ENCODE measurements around the gene ZNF700. TPM values are rescaled to one million over a fixed set of nuclear protein-coding genes. Genes with fewer than 3 reads are reported as not detected.

The ZNF700 gene
- total and polyA plus RNA-seq, 9 of the 15 experiments (the other 6 are each of a cell fraction or from before 2014, with no cell fraction given), result 10.3 to 24.7 (median 14.1) TPM

GRCh38 chr19:11984986-11985385 lies 60.1 kb downstream of the ZNF700 start:
- FAIRE-seq, result no peak
- no peak overlapping the region for H3K27ac ChIP-seq (ENCODE audit: extremely low read depth, low read depth, low read length)
- POLR2A ChIA-PET, result no interaction called here

More at GRCh38 chr19:11984986-11985385, 60.1 kb downstream of the ZNF700 start:
- no peak overlapping the region for H3K4me3 ChIP-seq
- no peak overlapping the region for H3K4me2 ChIP-seq (ENCODE audit: insufficient read depth, low read length)
- H2AFZ ChIP-seq (ENCODE audit: low read depth, low read length), result no peak overlapping the region
- in situ Hi-C loops (cut with MboI) (no loop called here), intact Hi-C loops (cut with micrococcal nuclease) (loop anchor here (5.0 kb wide), 1 partner anchor 157 kb away; the partner anchor contains the start of gene ZNF20)
- BruUV-seq (replicated peaks), result no TSS peak
- H3K9ac ChIP-seq (ENCODE audit: insufficient read depth in 1 of 2, low read depth in 2 of 2, low read length in 2 of 2), result no peak overlapping the region
- no peaks in the 10 kb centered on the region; the same call in 1 of the 2 replicates for H3K9me3 ChIP-seq (replicated peaks; ENCODE audit: control insufficient read depth, insufficient read depth, low read depth, low read length)
- no peaks in the 10 kb centered on the region for H4K20me1 ChIP-seq (replicated peaks; ENCODE audit: control insufficient read depth, insufficient read depth, low read length)
- TF ChIP-seq, protein P1, sequence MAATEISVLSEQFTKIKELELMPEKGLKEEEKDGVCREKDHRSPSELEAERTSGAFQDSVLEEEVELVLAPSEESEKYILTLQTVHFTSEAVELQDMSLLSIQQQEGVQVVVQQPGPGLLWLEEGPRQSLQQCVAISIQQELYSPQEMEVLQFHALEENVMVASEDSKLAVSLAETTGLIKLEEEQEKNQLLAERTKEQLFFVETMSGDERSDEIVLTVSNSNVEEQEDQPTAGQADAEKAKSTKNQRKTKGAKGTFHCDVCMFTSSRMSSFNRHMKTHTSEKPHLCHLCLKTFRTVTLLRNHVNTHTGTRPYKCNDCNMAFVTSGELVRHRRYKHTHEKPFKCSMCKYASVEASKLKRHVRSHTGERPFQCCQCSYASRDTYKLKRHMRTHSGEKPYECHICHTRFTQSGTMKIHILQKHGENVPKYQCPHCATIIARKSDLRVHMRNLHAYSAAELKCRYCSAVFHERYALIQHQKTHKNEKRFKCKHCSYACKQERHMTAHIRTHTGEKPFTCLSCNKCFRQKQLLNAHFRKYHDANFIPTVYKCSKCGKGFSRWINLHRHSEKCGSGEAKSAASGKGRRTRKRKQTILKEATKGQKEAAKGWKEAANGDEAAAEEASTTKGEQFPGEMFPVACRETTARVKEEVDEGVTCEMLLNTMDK (IDR thresholded peaks at IDR 0.05; ENCODE audit: borderline replicate concordance, insufficient read depth, low read depth, low read length, poor library complexity, severe bottlenecking), result peak; percentile 25
- no peak for TF ChIP-seq ZNF444 (CRISPR knock-in tag; IDR thresholded peaks at IDR 0.05)
- peak; percentile 40 to 51 (median 41); a peak in 5 of 6 replicates for TF ChIP-seq CTCF (IDR thresholded peaks at IDR 0.05 in 2 of 3, conservative IDR thresholded peaks at IDR 0.05 in 1 of 3; ENCODE audit: insufficient read depth in 2 of 3, low read depth in 1 of 3, low read length in 3 of 3)
- DNase-seq (ENCODE audit: extremely low read depth in 1 of 4, low spot score in 3 of 4) (peak in 3 of 4 experiments; percentile 13 to 38 (median 16)), ATAC-seq (peak; percentile 56)
- H3K36me3 ChIP-seq (ENCODE audit: control insufficient read depth, insufficient read depth, low read length), result no peaks in the 10 kb centered on the region; the same call in 2 of the 3 replicates
- CTCF ChIA-PET (ENCODE audit: low intra/inter-chr PET ratio), result no interaction called here
- 3% methylated on average over 5 of the region's 5 CpGs for WGBS (ENCODE audit: insufficient coverage, low coverage, missing lambda C conversion rate)
- no peaks in the 10 kb centered on the region for H3K27me3 ChIP-seq (ENCODE audit: control insufficient read depth in 2 of 2, insufficient read depth in 2 of 2, low read length in 2 of 2)
- H3K79me2 ChIP-seq (ENCODE audit: control insufficient read depth, insufficient read depth, low read length), result peaks cover 3% of the 10 kb centered on the region; the same call in 1 of the 3 replicates
- peaks cover 0 to 3% of the 10 kb centered on the region in 2 experiments; a peak in 2 of 5 replicates for H3K4me1 ChIP-seq (replicated peaks in 1 of 2; ENCODE audit: control insufficient read depth in 2 of 2, insufficient read depth in 2 of 2, low read length in 2 of 2)
- H3K9me1 ChIP-seq (ENCODE audit: control insufficient read depth, insufficient read depth, low read length), result no peaks in the 10 kb centered on the region
